Neuronal stem cell (in vitro differentiated cells): ENCODE results near the gene TAS2R41.

Experiments
- DNase-seq: peaks from one replicate; pipeline ENCODE4 v3.0.0-alpha.2; 2013; ENCODE audit warnings: low spot score
- H2AFZ ChIP-seq: one replicate; pipeline ENCODE4 v1.6.1; 2013; ENCODE audit warnings: mild to moderate bottlenecking, low read length, inconsistent platforms
- H2AK5ac ChIP-seq: 2 replicates; pipeline ENCODE4 v1.6.1; 2013; ENCODE audit warnings: low read depth, mild to moderate bottlenecking, inconsistent platforms, low read length, moderate library complexity, mixed read lengths
- H2BK120ac ChIP-seq: 2 replicates; pipeline ENCODE4 v1.6.1; 2013; ENCODE audit warnings: low read depth, mild to moderate bottlenecking, inconsistent platforms, low read length, moderate library complexity, mixed read lengths
- H2BK12ac ChIP-seq: one replicate; pipeline ENCODE4 v1.6.1; 2013; ENCODE audit warnings: low read length, inconsistent platforms
- H2BK15ac ChIP-seq: 2 replicates; pipeline ENCODE4 v1.6.1; 2013; ENCODE audit warnings: mild to moderate bottlenecking, low read length, inconsistent platforms, mixed read lengths
- H2BK5ac ChIP-seq: one replicate; pipeline ENCODE4 v1.6.1; 2013; ENCODE audit warnings: inconsistent platforms, mild to moderate bottlenecking, low read length, moderate library complexity
- H3K14ac ChIP-seq: one replicate; pipeline ENCODE4 v1.6.1; 2013; ENCODE audit warnings: low read length, inconsistent platforms
- H3K18ac ChIP-seq: 2 replicates; pipeline ENCODE4 v1.6.1; 2013; ENCODE audit warnings: low read length, inconsistent platforms
- H3K23ac ChIP-seq: 2 replicates; pipeline ENCODE4 v1.6.1; 2013; ENCODE audit warnings: low read depth, mild to moderate bottlenecking, mixed read lengths, low read length, inconsistent platforms; ENCODE audit not compliant: poor library complexity
- H3K27ac ChIP-seq: replicated peaks from 3 replicates; pipeline ENCODE4 v1.5.1; 2013; ENCODE audit warnings: low read length, inconsistent platforms
- H3K27me3 ChIP-seq, 3 experiments: 2 replicates each; pipeline ENCODE4 v1.6.1; 2013; ENCODE audit warnings: low read length in 3 of 3, mild to moderate bottlenecking in 2 of 3, inconsistent platforms in 1 of 3, low read depth in 1 of 3, mixed read lengths in 1 of 3, moderate library complexity in 1 of 3; ENCODE audit not compliant: control insufficient read depth in 3 of 3, insufficient read depth in 3 of 3
- H3K36me3 ChIP-seq, 2 donors: replicated peaks in 1 of 2; 2 replicates each; pipeline ENCODE4 v1.6.1; 2013; ENCODE audit warnings: low read length in 2 of 2; ENCODE audit not compliant: control insufficient read depth in 2 of 2, insufficient read depth in 2 of 2
- H3K4ac ChIP-seq: 2 replicates; pipeline ENCODE4 v1.6.1; 2013; ENCODE audit warnings: inconsistent platforms, mild to moderate bottlenecking, low read length, moderate library complexity
- H3K4me1 ChIP-seq, 2 donors: 1 replicate in 1 of 2; 2 replicates in 1 of 2; pipeline ENCODE4 v1.6.1; 2013; ENCODE audit warnings: low read length in 2 of 2, low read depth in 1 of 2; ENCODE audit not compliant: control insufficient read depth in 2 of 2, insufficient read depth in 1 of 2
- H3K4me2 ChIP-seq: one replicate; pipeline ENCODE4 v1.6.1; 2013; ENCODE audit warnings: mild to moderate bottlenecking, low read length, inconsistent platforms; ENCODE audit not compliant: insufficient read depth, poor library complexity, severe bottlenecking
- H3K4me3 ChIP-seq, 2 donors: 2 replicates each; pipeline ENCODE4 v1.5.1; 2013; ENCODE audit warnings: low read length in 2 of 2, mild to moderate bottlenecking in 2 of 2, inconsistent platforms in 1 of 2, moderate library complexity in 1 of 2
- H3K79me1 ChIP-seq: one replicate; pipeline ENCODE4 v1.6.1; 2013; ENCODE audit warnings: low read depth, mild to moderate bottlenecking, inconsistent platforms, low read length, moderate library complexity
- H3K9ac ChIP-seq: one replicate; pipeline ENCODE4 v1.6.1; 2013; ENCODE audit warnings: mild to moderate bottlenecking, low read depth, low read length, inconsistent platforms; ENCODE audit not compliant: poor library complexity
- H3K9me3 ChIP-seq, 2 donors: replicated peaks in 1 of 2; 2 replicates each; pipeline versions ENCODE3 to v1.6.1; 2013; ENCODE audit warnings: low read length in 2 of 2, mild to moderate bottlenecking in 2 of 2, inconsistent platforms in 1 of 2, low read depth in 1 of 2, mixed read lengths in 1 of 2, moderate library complexity in 1 of 2; ENCODE audit not compliant: control insufficient read depth in 2 of 2, insufficient read depth in 1 of 2
- H4K8ac ChIP-seq: one replicate; pipeline ENCODE4 v1.6.1; 2013; ENCODE audit warnings: low read depth, mild to moderate bottlenecking, inconsistent platforms, low read length, moderate library complexity
- H4K91ac ChIP-seq: one replicate; pipeline ENCODE4 v1.6.1; 2013; ENCODE audit warnings: low read length, low read depth, mild to moderate bottlenecking, inconsistent platforms; ENCODE audit not compliant: poor library complexity
- WGBS, 2 donors: extraction: QIAGEN DNeasy Blood & Tissue Kit; methylation state at CpG; one replicate each; pipeline ENCODE4 v1.1.7; 2013; ENCODE audit warnings: missing lambda C conversion rate in 2 of 2, mixed read lengths in 1 of 2; ENCODE audit not compliant: insufficient read length in 2 of 2, insufficient replicate concordance in 1 of 2; ENCODE audit errors: extremely low coverage in 2 of 2; 5-methylcytosine and 5-hydroxymethylcytosine counted together

TAS2R41 gene

GRCh38 chr7:143505838-143506237 is 28.2 kb downstream of the TAS2R41 start:
- H3K4ac ChIP-seq = no peak overlapping the region

GRCh38 chr7:143507094-143507518 is 29.4 kb downstream of the TAS2R41 start:
- no peak overlapping the region for H3K14ac ChIP-seq
- H3K18ac ChIP-seq = no peak overlapping the region
- no peak overlapping the region for H2BK12ac ChIP-seq
- H3K4me3 ChIP-seq = no peak overlapping the region
- H3K36me3 ChIP-seq = no peaks in the 10 kb centered on the region
- H4K8ac ChIP-seq = no peak overlapping the region
- no peak overlapping the region for H2AK5ac ChIP-seq
- H3K4ac ChIP-seq = no peak overlapping the region
- H3K27me3 ChIP-seq = no peaks in the 10 kb centered on the region
- H3K27ac ChIP-seq = no peak overlapping the region
- DNase-seq = no peak
- WGBS, 2 donors = no CpG with 5 or more reads among the region's 3 CpGs
- H3K9ac ChIP-seq = no peak overlapping the region
- H3K9me3 ChIP-seq = no peaks in the 10 kb centered on the region
- H3K23ac ChIP-seq = no peak overlapping the region
- H2BK15ac ChIP-seq = no peak overlapping the region
- no peaks in the 10 kb centered on the region for H3K79me1 ChIP-seq
- H3K4me2 ChIP-seq = no peak overlapping the region
- H2AFZ ChIP-seq = no peak overlapping the region
- H3K4me1 ChIP-seq = no peaks in the 10 kb centered on the region
- H2BK120ac ChIP-seq = no peak overlapping the region
- H4K91ac ChIP-seq = no peak overlapping the region
- no peak overlapping the region for H2BK5ac ChIP-seq

More at GRCh38 chr7:143505838-143506237, 28.2 kb downstream of the TAS2R41 start:
- Histone ChIP-seq H3K27me3 (no peaks in the 10 kb centered on the region), H3K9me3 (no peaks in the 10 kb centered on the region), H2BK12ac (no peak overlapping the region), H2BK15ac (no peak overlapping the region), H3K14ac (no peak overlapping the region), H2BK5ac (no peak overlapping the region), H3K36me3 (no peaks in the 10 kb centered on the region), H4K91ac (no peak overlapping the region), H3K79me1 (no peaks in the 10 kb centered on the region), H3K4me3 (no peak overlapping the region), H4K8ac (no peak overlapping the region), H3K27ac (no peak overlapping the region), H3K4me1 (no peaks in the 10 kb centered on the region), H3K4me2 (no peak overlapping the region), H3K23ac (no peak overlapping the region), H3K18ac (no peak overlapping the region), H3K9ac (no peak overlapping the region), H2AK5ac (no peak overlapping the region), H2AFZ (no peak overlapping the region), H2BK120ac (no peak overlapping the region)
- no peak for DNase-seq
- no CpG with 5 or more reads among the region's 2 CpGs for WGBS, 2 donors

- no peak overlapping the region for H3K14ac ChIP-seq
- no peak overlapping the region for H2BK5ac ChIP-seq
- no peak overlapping the region for H3K18ac ChIP-seq
- H3K9ac ChIP-seq = no peak overlapping the region
- H2BK120ac ChIP-seq = no peak overlapping the region
- no peaks in the 10 kb centered on the region for H3K27me3 ChIP-seq
- H4K91ac ChIP-seq = no peak overlapping the region
- no peak overlapping the region for H3K4me2 ChIP-seq
- H3K4me3 ChIP-seq = no peak overlapping the region
- H3K4ac ChIP-seq = no peak overlapping the region
- no peak overlapping the region for H2BK12ac ChIP-seq
- H4K8ac ChIP-seq = no peak overlapping the region
- H3K27ac ChIP-seq = no peak overlapping the region
- no peak overlapping the region for H3K23ac ChIP-seq
- no peaks in the 10 kb centered on the region for H3K4me1 ChIP-seq
- H2AFZ ChIP-seq = no peak overlapping the region
- no peak overlapping the region for H2BK15ac ChIP-seq
- no peak for DNase-seq
- no peaks in the 10 kb centered on the region for H3K79me1 ChIP-seq
- H3K36me3 ChIP-seq = no peaks in the 10 kb centered on the region
- H2AK5ac ChIP-seq = no peak overlapping the region
- WGBS, 2 donors = no CpG with 5 or more reads among the region's 5 CpGs
- no peaks in the 10 kb centered on the region for H3K9me3 ChIP-seq
Observed at GRCh38 chr7:143507534-143508055, 29.9 kb downstream of the TAS2R41 start.

GRCh38 chr7:143510854-143511592 is 33.4 kb downstream of the TAS2R41 start:
- no peak overlapping the region for H3K4ac ChIP-seq
- peak overlapping the region; percentile 86 for H3K14ac ChIP-seq
- H3K27me3 ChIP-seq = no peaks in the 10 kb centered on the region
- H3K4me1 ChIP-seq = no peaks in the 10 kb centered on the region
- peak overlapping the region; percentile 71 for H3K18ac ChIP-seq
- H2AFZ ChIP-seq = no peak overlapping the region
- H3K79me1 ChIP-seq = no peaks in the 10 kb centered on the region
- no peak overlapping the region for H4K8ac ChIP-seq
- H3K9ac ChIP-seq = peak overlapping the region; percentile 73
- no CpG with 5 or more reads among the region's 65 CpGs for WGBS, 2 donors
- no peak overlapping the region for H2BK5ac ChIP-seq
- DNase-seq = no peak
- H2AK5ac ChIP-seq = no peak overlapping the region
- H2BK12ac ChIP-seq = no peak overlapping the region
- no peaks in the 10 kb centered on the region for H3K36me3 ChIP-seq
- no peak overlapping the region for H2BK120ac ChIP-seq
- H3K9me3 ChIP-seq = no peaks in the 10 kb centered on the region
- no peak overlapping the region for H3K4me2 ChIP-seq
- H4K91ac ChIP-seq = no peak overlapping the region
- H3K27ac ChIP-seq = no peak overlapping the region
- peak overlapping the region; percentile 75 for H3K23ac ChIP-seq
- peak overlapping the region in 1 of 2 donors; percentile 31 for H3K4me3 ChIP-seq
- H2BK15ac ChIP-seq = no peak overlapping the region
